Coronary artery (tissue), 2 donors: Measurements from ENCODE around the gene PRMT3.

Experiments used
- DNase-seq: peaks from one replicate; pipeline ENCODE4 v3.0.0-alpha.2; 2017; ENCODE audit warnings: low spot score
- H3K27ac ChIP-seq, 2 donors: fragments of 200-600 bp; sonication (generic); one replicate each; pipeline ENCODE4 v1.5.1; 2016 to 2019
- H3K4me3 ChIP-seq: fragments of 200-600 bp; sonication (generic); 2 replicates; pipeline ENCODE4 v1.5.1; 2016; ENCODE audit warnings: mild to moderate bottlenecking, moderate library complexity
- CTCF ChIP-seq: fragments of 200-600 bp; sonication (generic); IDR thresholded peaks from one replicate; pipeline ENCODE4 v1.5.1; 2019; ENCODE audit warnings: antibody characterized with exemption

The PRMT3 gene

GRCh38 chr11:20457001-20457799, 69.7 kb downstream of the PRMT3 start:
- H3K27ac ChIP-seq, result no peak overlapping the region
- no peak for DNase-seq
- TF ChIP-seq CTCF, result no peak
- no peak overlapping the region for H3K4me3 ChIP-seq

DNA sequence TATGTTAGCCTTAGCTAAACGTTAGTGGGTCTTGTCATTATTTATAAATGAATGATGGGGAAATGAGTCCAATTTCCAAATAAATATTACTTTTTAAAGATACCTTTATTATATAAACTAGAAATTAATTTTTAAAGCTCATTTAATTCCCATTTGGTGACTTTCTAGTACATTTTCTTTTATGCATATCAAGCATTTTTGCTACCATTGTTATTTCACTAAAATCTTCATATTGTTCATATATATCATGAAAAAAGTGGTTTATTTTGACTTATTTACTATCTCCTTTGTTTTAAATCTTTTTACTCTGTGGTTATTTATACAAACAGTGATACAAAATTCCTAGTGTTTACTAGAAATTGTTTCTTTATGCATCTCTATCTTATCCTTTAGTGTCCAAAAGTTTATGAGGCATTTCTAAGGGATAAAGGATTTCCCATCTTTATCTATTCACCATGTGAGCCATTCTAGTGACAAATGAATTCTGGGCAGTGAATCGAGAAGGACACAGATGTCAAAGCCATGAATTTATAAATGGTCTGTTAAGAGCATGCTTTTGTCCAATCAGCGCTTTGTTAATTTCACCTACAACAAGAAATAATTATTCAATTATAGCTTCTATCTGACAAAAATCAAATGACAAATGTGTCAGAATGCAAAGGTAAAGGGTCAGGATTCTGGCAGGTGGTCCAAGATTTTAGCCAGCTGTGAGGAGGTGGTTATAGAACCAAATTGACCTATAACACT, 70.6 kb downstream of the PRMT3 start:
- Histone ChIP-seq H3K27ac (no peak overlapping the region), H3K4me3 (no peak overlapping the region)
- no peak for TF ChIP-seq CTCF
- DNase-seq, result no peak

GRCh38 chr11:20458905-20459632, 71.6 kb downstream of the PRMT3 start:
- Histone ChIP-seq H3K27ac (no peak overlapping the region), H3K4me3 (no peak overlapping the region)
- DNase-seq, result no peak
- no peak for TF ChIP-seq CTCF

DNA sequence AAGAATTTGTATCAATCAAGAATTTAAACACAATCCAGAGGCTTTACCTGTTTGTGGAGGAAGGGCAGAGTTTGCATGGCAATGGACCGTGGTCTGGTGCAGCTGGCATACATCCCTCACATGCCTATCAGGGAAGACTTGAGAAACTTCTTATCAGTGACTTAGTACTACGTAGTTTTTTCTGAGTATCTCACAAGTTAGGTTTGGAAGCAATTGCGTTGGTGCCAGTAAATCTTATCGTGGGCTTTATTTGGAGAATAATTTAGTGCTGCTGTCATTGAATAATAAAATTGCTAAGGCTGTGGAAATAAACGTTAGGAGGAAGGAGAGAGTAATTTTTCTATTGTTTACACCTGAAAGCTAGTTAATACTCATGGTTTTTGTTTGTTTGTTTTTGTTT, 72.3 kb downstream of the PRMT3 start:
- DNase-seq, result no peak
- no peak for TF ChIP-seq CTCF
- Histone ChIP-seq H3K4me3 (no peak overlapping the region), H3K27ac (no peak overlapping the region)

- DNase-seq, result no peak
- Histone ChIP-seq H3K27ac (no peak overlapping the region), H3K4me3 (no peak overlapping the region)
- no peak for TF ChIP-seq CTCF
Observed at GRCh38 chr11:20464518-20464917, 77.0 kb downstream of the PRMT3 start.

GRCh38 chr11:20467487-20468185, 80.1 kb downstream of the PRMT3 start:
- Histone ChIP-seq H3K27ac (no peak overlapping the region), H3K4me3 (no peak overlapping the region)
- TF ChIP-seq CTCF, result no peak
- no peak for DNase-seq
